GM21619 (cell line): ENCODE results near the gene PTRH2.

ENCODE experiments used
- ATAC-seq: cut with Tn5 transposase; IDR thresholded peaks from one replicate; pipeline ENCODE4 v1.9.1; 2021; ENCODE audit not compliant: unreplicated experiment

The PTRH2 gene

DNA sequence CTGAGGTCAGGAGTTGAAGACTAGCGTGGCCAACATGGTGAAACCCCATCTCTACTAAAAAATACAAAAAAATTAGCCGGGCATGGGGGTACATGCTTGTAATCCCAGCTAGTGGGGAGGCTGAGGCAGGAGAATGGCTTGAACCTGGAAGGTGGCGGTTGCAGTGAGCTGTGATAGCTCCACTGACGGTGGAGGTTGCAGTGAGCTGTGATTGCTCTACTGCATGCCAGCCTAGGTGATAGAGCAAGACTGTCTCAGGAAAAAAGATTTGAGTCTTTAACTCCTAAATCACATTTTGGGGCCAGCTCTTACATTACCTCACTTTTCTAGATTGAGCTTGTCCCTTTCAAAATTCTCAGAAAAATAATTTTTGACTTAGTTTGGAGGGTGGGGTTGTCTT, 15.4 kb upstream of the PTRH2 start:
- ATAC-seq: no peak

DNA sequence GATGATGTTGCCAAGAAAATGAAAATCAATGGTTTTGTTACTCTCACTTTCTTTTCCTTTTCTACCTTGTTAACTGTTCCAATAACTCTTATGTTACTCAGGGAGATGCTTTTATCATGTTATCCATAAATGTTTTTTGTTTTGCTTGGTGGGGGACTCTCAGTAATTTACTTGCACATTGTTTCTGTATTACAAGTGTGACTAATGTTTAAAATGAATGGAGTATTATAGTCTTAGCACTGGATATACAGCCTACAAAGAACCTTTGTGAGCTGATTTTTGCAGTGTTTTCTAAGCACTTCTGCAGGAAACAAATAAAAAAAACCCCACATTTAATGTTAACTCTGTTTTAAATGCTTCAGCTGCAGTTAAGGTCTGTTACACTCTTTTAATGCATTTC, 12.3 kb upstream of the PTRH2 start:
- no peak for ATAC-seq

DNA sequence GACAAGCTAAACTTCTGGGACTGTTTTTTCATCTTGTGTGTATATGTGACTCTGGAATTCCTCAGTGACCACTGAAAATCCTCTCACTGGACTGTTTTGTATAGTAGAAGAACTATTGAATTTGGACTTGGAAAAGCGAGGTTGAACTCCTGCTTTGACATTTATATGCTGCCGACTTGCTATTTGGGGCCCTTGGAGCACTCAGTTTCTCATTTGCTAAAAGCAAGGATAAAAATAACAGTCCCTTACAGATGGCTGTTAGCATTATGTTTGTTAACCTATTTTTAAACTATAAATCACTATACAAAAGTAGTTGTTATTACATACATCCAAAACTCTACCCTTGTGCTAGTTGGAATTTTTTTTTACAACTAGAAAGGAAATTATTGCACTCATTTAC, 9.2 kb upstream of the PTRH2 start:
- no peak for ATAC-seq

DNA sequence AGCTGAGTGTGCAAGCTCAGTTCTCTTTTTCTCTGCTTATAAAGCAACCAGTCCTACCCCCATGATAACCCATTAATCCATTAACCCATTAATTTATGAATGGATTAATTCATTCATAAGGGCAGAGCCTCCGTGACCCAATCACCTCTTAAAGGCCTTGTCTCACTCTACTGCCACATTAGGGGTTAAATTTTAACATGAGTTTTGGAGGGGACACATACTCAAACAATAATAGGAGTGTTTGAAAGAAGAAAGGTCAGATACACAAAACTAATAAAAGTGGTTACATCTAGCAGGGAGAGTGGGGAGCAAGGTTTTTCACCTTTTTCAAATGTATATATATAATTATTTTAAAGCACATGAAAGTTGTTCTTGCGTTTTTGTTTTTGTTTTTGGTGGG, 7.0 kb upstream of the PTRH2 start:
- no peak for ATAC-seq

DNA sequence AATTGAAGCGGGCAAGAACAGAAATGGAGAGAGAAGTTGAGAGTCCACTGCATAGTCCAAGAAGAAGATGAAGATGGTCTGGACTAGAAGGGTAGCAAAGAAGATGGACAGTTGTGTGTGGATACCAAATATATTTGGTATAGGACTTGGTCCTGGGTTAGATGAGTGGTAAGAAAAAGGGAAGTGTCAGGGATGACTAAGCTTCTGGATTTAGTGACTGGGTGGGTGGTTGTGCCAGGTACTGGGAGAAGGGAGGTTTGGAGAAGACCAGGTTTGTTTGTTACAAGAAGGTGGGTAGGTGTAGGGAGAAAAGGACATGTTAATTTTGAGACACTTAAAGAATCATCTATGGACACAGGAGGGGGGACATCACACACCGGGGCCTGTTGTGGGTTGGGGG, 5.6 kb upstream of the PTRH2 start:
- no peak for ATAC-seq

DNA sequence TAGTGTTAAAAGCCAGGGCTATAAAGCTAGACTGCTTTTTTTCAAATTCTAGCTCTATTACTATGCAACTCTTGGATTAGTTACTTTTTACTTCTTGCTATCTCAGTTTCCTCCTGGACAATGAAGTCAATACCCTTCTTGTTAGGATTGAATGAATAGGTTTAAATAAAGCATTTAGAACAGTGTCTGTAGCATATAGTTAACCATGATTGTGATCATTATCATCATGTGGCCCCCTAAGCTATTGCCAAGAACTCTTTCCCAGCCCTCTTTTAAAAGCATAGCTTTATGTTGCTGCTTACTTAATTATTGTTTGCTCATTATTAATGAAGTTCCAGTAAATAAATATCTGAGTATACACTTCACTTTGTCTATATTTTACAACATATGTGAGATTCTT, 4.7 kb upstream of the PTRH2 start:
- no peak for ATAC-seq

DNA sequence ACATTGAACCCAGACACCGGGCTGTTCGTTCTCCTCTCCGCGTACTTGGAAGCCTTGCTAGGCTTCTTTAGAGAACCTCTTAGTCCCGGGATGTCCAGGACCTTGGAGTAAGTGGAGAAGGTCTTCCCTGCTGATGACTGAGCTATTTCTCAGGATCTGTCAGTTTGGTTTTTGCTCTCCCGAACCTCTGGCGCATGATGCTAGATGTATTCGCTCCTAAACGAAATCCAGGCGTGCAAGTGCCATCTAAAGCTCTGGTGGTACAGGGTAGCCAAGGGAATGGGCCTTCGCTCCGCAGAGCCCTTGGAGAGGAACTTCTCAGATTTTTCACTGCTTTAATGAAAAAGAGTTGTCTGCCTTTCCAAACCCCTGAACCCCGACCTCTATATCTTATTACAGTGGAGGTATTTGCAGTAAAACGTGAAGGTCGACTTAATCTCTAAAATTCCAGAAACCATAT, 771 bp upstream of the PTRH2 start:
- ATAC-seq: no peak

DNA sequence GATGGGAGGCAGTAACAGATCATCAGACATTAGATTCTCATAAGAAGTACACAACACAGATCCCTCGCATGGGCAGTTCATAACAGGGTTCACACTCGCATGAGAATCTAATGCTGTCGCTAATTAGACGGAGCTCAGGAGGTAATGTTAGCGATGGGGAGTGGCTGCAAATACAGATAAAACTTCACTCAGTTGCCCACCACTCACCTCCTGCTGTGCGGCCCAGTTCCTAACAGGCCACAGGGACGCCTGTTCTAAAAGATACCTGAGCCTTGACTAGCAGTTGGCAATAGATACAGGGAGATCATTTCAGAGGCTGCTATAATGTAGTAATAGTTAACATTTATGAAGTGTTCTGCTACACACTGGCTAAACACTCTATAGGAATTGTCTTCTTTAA, 4.9 kb downstream of the PTRH2 start:
- no peak for ATAC-seq

DNA sequence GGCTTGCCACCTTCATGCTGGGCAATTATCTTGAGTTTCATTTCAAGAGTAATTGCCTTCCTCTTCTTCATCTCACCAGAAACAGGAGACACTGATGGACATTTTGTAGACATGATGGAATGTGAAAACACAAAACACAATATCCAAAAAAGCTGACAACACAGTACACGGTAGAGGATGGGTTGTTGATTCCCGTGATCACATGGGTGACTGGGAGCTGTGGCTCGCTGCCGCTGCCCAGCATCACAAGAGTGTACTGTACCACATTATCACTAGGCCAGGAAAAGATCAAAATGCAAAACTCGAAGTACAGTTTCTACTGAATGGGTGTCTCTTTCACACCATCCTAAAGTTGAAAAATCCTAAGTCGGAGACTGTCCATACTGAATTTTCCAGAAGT, 7.4 kb downstream of the PTRH2 start:
- ATAC-seq: no peak

DNA sequence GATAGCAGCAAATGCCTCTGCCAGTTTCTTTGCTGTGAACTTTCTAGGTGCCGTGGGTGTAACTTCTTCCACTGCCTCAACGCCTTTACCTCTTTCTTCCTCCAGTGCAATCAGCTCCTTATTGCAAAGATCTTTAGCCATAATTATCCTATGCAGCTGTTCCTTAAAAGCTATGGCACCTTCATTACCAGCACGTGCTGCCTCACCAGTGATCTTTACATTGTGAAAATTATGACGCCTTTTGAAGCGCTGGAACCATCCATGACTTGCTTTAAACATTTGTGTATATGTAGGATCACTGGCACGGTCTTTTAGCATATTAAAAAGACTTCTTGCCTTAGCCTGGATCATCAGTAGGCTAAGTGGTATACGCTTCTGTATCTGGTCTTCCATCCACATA, 8.0 kb downstream of the PTRH2 start:
- no peak for ATAC-seq

DNA sequence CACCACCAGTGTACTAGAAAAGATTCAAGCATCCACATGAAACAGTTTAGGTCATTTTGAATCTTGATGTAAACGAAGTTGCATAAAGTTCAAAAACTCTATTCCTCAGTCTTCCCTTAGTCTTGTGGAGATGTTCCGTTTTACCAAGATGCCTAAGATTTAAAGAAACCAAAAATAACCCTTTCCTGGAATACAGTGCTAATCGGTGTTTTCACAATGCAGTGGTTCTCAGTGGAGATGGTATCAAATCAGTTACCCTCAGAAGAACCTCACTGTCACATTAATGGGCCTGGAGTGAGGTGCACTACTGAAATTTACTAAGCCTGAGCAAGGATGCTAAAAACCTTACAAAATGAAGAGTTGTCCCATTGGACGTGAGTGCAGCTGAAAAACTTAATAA, 9.1 kb downstream of the PTRH2 start:
- no peak for ATAC-seq

DNA sequence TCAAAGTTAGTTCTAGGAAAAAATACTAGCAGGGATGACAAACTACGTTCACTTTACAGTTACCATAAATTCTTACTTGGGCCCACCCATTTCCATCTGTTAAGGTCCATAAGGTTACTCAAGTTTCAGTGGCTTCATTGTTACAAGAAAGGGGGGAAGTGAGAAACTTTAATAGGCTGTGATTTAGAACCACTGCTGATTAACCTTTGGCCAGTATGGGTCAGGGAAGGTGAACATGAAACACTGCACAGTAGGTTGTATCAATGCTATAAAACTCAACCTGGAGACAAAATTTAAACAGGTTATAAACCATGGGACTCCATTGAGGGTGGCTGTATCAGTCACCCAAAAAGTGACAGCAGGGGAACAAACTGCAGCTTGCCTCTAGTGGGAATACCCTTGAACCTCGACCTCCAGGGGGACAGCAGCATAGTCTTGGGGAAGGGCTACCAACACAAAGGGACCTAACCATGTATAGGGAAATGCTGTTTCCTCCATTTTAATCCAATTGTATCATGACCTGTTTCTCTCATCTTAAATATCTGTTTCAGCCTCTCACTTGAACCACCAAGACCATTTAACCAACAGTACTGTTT, 10.4 kb downstream of the PTRH2 start:
- no peak for ATAC-seq

DNA sequence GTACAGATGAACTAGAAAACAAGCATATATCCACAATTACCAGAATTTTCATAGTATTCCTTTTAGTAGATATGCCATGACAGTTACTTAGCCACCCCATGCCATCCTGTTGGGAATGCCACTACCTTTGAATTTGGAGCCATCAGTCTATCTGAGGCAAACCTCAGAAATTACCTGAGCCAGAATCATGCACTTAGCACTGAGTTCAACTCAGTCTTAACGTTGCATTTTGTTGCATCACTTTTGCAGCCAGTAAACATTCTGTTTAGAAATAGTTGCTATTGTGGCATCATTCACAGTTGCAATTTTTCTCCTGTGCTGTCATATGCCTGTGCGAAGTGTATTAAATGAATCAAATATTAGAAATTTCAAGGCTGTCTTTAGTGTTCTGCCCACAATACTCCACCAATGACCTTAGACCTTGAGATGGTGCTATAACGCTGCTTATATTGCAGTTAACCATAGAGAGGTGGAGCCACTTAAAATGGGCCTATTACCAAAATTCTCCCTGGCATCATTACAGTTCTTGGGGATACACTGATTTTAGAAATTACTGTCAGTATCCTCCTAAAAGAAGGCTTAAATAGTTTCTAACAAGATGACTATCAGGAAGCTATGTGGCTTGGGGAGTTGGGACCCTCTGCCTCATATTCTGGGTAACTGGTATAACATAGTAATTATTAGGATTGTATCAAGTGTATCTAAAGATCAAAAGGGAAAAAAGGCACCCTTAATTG, 11.1 kb downstream of the PTRH2 start:
- ATAC-seq: no peak

DNA sequence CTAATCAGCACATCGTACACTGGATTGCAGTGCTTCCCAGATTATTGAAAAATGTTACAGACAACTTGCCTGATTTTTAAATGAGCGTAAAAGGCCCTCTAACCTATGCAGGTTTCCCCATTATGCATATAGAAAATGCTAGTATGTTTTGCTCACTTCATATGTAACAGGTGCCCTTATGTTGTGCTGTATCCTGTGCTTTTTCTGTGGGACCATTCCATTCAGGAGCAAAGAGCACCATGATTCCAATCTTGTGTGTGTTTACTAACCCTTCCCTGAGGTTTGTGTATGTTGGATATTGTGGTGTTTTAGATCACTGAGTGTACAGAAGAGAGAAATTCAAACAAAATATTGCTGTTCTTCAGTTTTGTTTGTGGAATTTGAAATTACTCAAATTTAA, 12.9 kb downstream of the PTRH2 start:
- ATAC-seq: no peak

DNA sequence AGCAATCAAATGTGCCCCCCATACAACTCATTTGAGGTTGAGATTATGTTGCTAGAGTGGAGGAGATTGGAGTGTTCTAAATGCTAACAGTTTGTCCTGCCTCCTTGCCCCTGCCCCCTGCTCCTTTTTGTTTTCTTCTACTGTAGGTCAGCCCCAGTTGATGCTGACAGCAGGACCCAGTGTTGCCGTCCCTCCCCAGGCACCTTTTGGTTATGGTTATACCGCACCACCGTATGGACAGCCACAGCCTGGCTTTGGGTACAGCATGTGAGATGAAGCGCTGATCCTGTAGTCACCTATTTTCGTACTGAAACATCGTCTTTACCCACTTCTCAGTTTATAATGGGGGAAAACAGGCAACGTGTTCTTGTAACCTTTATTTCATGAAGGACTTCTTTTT, 13.6 kb downstream of the PTRH2 start:
- ATAC-seq: no peak

DNA sequence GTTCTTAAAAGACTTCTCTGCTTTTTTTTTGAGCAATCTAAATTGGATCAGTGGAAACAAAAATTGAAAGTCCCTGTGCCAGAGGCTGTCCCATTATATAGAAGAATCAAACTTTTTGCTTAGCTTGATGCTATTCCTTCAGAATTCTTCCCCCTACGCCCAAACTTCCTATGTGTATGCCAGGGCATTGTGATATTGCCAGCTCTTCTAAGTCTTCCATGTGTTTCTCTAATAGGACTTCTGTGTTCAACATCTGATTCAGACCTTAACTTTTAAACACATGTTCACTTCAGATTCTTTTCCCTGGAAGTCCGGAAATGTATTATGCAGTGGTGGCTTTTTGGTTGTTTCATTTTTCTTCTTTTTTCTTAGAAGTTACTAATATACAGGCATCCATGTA, 18.7 kb downstream of the PTRH2 start:
- no peak for ATAC-seq

DNA sequence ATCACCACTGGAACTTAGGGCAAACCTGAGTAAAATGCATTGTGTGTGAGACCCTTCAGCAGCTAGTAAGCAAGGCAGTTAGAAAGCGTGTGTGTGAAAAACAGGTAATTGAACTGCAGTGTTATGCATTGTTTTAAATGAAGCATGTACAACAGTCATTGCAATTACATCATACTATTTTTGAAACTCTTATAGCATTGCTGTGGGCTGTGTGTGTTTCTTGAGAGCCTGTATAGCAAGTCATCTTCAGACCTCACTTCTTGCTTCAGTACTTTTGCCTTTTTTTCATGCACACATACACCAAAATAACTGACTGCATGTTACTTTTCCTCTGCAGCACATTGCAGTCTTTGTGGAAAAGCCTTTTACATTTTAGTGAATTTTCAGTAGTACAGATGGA, 19.2 kb downstream of the PTRH2 start:
- ATAC-seq: no peak

DNA sequence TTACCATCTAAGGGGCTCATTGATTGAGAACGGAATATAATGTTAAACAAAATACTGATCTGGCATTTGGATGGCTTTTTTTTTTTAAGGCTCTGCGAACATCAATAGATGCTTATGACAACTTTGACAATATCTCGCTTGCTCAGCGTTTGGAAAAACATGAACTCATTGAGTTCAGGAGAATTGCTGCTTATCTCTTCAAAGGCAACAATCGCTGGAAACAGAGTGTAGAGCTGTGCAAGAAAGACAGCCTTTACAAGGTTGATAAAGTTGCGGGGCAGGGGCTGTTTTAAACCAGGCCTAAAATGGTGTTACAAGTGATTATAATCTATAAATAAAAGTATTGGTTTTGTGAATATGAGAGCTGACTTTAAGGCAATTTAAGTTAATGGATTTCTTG, 22.3 kb downstream of the PTRH2 start:
- no peak for ATAC-seq

DNA sequence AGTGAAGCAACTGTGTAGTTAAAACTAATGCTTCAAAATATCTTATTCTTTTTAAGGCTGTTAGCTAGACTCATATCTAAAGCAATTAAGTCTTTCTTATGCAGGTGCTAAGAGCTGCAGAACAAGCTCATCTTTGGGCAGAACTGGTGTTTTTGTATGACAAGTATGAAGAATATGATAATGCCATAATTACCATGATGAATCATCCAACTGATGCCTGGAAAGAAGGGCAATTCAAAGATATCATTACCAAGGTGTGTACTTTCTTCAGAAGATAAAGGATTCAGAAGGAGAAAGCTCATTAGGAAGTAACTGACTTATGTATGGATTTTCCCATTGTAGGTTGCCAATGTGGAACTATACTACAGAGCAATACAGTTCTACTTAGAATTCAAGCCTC, 23.9 kb downstream of the PTRH2 start:
- ATAC-seq: no peak

DNA sequence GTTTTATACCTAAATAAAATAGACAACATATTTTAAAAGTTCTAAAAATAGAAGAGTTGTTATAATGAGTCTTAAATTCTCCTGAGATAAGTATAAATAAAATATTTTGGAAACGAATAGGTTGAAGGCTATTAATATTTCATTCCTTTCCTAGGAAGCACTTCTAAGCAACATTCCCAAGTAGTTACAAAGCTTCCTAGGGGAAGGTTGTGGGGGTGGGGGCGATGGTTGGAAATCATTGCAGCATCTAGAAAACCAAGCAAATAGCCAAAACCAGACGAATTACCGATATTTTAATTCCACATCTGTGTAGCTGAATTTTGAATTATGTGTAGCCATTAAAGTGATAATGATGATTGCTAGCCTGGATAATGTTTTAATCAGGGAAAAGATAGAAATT, 26.9 kb downstream of the PTRH2 start:
- ATAC-seq: no peak

DNA sequence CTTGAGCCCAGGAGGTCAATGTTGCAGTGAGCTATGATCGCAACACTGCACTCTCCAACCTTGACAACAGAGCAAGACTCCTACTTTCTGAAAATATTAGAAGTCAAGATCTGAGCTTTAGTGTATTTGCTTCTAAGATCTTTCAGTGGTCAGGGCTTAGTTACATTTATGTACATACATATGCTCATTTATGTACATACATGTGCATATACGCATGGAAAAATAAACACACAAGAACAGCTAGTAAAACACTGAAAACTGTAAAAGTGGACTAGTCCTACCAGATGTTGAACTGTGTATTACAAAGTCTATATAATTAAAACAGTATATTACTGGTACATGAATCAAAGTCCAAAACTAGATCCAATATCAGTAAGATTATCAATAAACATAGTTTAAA, 28.3 kb downstream of the PTRH2 start:
- ATAC-seq: no peak

DNA sequence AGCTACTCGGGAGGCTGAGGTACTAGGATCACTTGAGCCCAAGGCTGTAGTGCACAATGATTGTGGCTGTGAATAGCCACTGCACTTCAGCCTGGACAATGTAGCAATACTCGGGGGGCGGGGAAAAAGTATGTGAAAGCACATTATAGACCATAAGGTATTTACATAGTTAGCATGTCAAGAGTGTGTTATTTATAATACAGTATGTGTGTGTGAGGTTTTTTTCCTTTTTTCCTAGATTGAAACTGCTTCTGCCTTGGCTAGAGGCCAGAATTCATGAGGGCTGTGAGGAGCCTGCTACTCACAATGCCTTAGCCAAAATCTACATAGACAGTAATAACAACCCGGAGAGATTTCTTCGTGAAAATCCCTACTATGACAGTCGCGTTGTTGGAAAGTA, 30.5 kb downstream of the PTRH2 start:
- no peak for ATAC-seq

DNA sequence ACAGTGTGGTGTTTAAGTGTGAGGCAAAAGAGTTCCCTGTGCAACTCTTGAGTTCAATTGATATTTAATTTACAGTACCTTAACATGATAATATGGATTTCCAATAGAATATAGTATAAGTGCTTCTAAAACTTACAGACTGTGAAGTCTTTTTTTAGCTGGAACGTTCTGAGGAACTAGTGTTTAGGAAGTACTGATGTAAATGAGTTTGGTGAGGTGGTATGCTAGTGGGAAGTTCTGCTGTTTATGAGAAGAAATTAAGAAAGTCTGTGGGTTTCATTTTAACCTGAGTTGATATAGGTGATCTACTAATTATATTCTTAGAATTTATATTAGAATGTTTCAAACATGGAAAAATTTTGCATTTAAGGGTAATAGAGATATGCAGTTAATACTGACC, 32.0 kb downstream of the PTRH2 start:
- no peak for ATAC-seq
